ENCODE measurements around the gene ADCY9. TPM values are rescaled to one million over a fixed set of nuclear protein-coding genes. Genes with fewer than 3 reads are reported as not detected.

ADCY9 gene
- total RNA-seq, 2 donors from 2014 or later: 4.1 to 9.4 TPM

DNA sequence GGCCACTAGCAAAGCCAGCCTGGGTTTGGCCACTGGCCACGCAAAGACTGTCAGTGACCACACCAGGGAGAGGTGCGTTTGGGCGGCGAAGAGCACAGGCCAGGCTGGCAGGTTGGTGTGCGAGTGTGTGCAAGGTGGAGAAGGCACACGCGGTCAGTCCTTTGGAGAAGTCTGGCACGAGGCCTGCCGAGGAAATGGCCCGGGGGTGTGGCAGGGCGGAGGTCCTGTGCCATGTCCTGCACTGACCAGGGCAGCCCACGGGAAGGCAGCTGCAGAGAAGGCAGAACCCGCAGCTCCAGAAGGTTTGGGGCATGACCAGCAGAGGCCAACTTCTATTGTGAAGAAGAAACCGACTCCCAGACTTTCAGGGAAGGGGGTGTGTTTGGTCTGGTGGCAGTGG is 90.8 kb downstream of the ADCY9 start:
- ATAC-seq (replicated peaks): no peak

GRCh38 chr16:4021916-4022315 is 94.3 kb downstream of the ADCY9 start:
- no peak for ATAC-seq (replicated peaks)
- H3K27me3 Mint-ChIP-seq: no peaks in the 10 kb centered on the region
- no peak overlapping the region for H3K4me3 Mint-ChIP-seq
- no peaks in the 10 kb centered on the region for H3K9me3 Mint-ChIP-seq
- no peak overlapping the region for H3K27ac Mint-ChIP-seq
- peaks cover 6% of the 10 kb centered on the region for H3K4me1 Mint-ChIP-seq
- no peaks in the 10 kb centered on the region for H3K36me3 Mint-ChIP-seq (ENCODE audit: low read depth)

More for the DNA sequence above, 90.8 kb downstream of the ADCY9 start:
- H3K36me3 Mint-ChIP-seq (ENCODE audit: low read depth): no peaks in the 10 kb centered on the region
- no peaks in the 10 kb centered on the region for H3K9me3 Mint-ChIP-seq
- H3K27me3 Mint-ChIP-seq: no peaks in the 10 kb centered on the region
- no peak overlapping the region for H3K27ac Mint-ChIP-seq
- H3K4me1 Mint-ChIP-seq: no peaks in the 10 kb centered on the region
- no peak overlapping the region for H3K4me3 Mint-ChIP-seq

- no peak overlapping the region for H3K4me3 Mint-ChIP-seq
- H3K27ac Mint-ChIP-seq: no peak overlapping the region
- no peaks in the 10 kb centered on the region for H3K9me3 Mint-ChIP-seq
- no peaks in the 10 kb centered on the region for H3K36me3 Mint-ChIP-seq (ENCODE audit: low read depth)
- H3K4me1 Mint-ChIP-seq: peaks cover 6% of the 10 kb centered on the region
- H3K27me3 Mint-ChIP-seq: no peaks in the 10 kb centered on the region
- no peak for ATAC-seq (replicated peaks)
Measured at GRCh38 chr16:4021070-4021779, 95.0 kb downstream of the ADCY9 start.

DNA sequence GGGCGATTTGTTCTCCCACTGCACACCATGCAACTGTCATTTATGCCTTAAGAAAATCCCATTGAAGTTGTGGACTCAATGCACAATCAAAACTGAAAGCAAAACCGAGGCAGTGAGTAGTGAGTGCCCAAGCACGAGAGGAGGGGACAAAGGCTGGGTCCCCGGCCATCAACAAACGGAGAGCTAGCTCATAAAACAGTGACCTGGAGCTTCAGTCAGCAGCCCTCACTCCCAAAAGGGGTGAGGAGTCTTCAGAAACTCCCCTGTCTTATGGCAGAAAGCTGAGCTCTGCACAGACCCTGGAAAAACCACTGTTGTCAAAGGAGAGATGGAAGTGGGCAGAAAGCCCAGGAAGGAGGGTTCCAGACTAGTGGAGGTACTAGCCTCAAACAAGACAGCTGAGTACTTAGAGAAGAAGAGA is 96.9 kb downstream of the ADCY9 start:
- Mint-ChIP-seq H3K9me3 (no peaks in the 10 kb centered on the region), H3K27me3 (no peaks in the 10 kb centered on the region), H3K4me1 (peaks cover 6% of the 10 kb centered on the region), H3K4me3 (peak overlapping the region; percentile 71), H3K36me3 (ENCODE audit: low read depth) (no peaks in the 10 kb centered on the region), H3K27ac (peak overlapping the region; percentile 90)
- peak; percentile 49 for ATAC-seq (replicated peaks)

DNA sequence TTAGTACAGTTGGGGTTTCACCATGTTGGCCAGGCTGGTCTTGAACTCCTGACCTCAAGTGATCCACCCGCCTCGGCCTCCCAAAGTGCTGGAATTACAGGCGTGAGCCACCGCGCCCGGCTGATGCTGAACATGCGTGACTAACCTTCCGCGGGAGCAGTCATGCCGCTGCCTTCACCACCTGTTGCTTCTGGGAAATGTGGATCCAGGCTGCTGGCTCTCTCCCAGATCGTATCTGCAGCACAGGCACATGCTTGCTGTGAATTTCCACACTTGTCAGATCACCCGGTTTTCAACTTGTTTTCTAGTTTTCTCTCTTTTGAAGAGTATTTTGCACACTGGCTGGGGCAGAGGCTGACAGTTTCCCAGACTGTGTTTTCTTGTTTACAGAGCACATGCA is 97.9 kb downstream of the ADCY9 start:
- Mint-ChIP-seq H3K27ac (no peak overlapping the region), H3K9me3 (no peaks in the 10 kb centered on the region), H3K4me1 (peaks cover 6% of the 10 kb centered on the region), H3K36me3 (ENCODE audit: low read depth) (no peaks in the 10 kb centered on the region), H3K27me3 (no peaks in the 10 kb centered on the region), H3K4me3 (no peak overlapping the region)
- no peak for ATAC-seq (replicated peaks)

GRCh38 chr16:4017807-4018206 is 98.4 kb downstream of the ADCY9 start:
- no peaks in the 10 kb centered on the region for H3K36me3 Mint-ChIP-seq (ENCODE audit: low read depth)
- ATAC-seq (replicated peaks): no peak
- no peak overlapping the region for H3K4me3 Mint-ChIP-seq
- no peaks in the 10 kb centered on the region for H3K27me3 Mint-ChIP-seq
- H3K4me1 Mint-ChIP-seq: peaks cover 6% of the 10 kb centered on the region
- H3K27ac Mint-ChIP-seq: no peak overlapping the region
- no peaks in the 10 kb centered on the region for H3K9me3 Mint-ChIP-seq

- no peak for ATAC-seq (replicated peaks)
- H3K36me3 Mint-ChIP-seq (ENCODE audit: low read depth): no peaks in the 10 kb centered on the region
- H3K9me3 Mint-ChIP-seq: no peaks in the 10 kb centered on the region
- no peak overlapping the region for H3K27ac Mint-ChIP-seq
- no peaks in the 10 kb centered on the region for H3K27me3 Mint-ChIP-seq
- H3K4me3 Mint-ChIP-seq: no peak overlapping the region
- peaks cover 6% of the 10 kb centered on the region for H3K4me1 Mint-ChIP-seq
Measured at GRCh38 chr16:4016658-4017057, 99.6 kb downstream of the ADCY9 start.

DNA sequence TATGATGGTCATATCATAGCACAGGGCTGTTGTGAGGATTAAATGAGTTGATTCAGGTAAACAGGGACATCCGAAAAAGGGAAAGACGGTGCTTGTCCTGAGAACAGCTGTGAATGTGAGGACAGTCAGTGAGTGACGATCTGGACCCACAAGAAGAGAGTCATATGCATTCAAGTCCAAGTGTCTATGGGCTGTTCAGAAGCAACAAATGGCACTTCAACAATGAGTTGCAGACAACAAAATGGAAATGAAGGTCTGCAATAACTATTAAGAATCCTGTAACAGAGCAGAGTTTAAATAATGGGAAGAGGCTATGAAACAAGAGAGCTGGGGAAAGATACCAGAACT is 100.3 kb downstream of the ADCY9 start:
- no peak overlapping the region for H3K4me3 Mint-ChIP-seq
- H3K9me3 Mint-ChIP-seq: no peaks in the 10 kb centered on the region
- no peaks in the 10 kb centered on the region for H3K27me3 Mint-ChIP-seq
- peaks cover 6% of the 10 kb centered on the region for H3K4me1 Mint-ChIP-seq
- H3K27ac Mint-ChIP-seq: no peak overlapping the region
- no peak for ATAC-seq (replicated peaks)
- H3K36me3 Mint-ChIP-seq (ENCODE audit: low read depth): no peaks in the 10 kb centered on the region

DNA sequence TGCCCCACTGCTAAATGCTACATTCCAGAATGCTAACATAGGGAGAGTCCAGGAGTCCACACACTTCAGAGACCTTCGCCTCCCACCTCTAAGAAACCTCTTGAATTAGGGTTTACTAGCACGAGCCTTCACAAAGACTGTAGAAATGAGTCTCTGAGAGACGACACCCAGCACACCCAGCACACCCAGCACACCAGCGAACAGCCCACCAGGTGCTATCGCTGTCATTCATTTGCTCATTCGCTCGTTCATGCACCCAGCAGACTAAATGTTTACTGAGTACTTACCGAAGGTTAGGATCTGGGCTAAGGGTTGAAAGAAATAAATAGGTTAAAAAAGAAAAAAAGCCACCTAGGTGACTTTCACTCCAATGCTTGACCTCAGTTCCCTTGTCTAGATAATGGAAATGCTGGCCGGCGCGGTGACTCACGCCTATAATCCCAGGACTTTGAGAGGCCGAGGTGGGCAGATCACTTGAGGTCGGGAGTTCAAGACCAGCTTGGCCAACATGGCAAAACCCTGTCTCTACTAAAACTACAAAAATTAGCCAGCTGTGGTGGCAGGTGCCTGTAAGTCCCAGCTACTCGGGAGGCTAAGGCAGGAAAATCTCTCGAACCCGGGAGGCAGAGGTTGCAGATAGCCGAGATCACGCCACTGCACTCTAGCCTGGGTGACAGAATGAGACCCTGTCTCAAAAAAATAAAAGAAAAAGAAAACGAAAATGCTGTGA is 100.8 kb downstream of the ADCY9 start:
- Mint-ChIP-seq H3K27me3 (no peaks in the 10 kb centered on the region), H3K36me3 (ENCODE audit: low read depth) (no peaks in the 10 kb centered on the region), H3K4me3 (no peak overlapping the region), H3K4me1 (peaks cover 6% of the 10 kb centered on the region), H3K27ac (no peak overlapping the region), H3K9me3 (no peaks in the 10 kb centered on the region)
- no peak for ATAC-seq (replicated peaks)

DNA sequence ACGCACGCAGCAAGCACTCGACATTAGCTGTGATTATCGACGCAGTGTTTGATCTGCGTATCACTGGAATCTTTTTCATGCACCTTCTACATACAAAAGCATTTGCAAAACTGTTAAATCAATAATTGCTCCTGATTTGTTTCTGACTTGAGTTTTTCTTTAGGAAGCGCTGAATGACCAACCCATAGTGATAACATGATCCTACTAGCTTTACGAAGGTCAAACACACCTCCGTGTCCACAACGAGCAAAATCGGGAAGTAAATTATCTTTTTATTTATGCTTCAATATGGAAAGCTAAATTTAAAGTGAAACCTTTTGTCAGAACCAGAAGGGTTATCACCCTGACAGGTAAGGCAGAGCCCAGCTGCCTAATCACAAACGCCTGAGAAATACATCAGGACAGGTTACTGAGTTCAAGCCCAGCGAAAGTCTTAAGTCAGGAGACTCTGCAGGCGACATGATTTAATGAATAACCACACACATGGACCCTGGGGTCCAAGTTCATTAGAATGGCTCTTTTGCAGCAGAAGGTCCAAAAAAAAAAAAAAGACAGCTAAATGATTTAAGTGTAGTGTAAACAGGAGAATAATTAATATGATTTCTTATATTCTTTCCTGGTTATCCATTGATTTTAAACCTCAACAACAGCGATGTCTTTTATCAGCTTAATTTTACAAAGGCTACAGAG is 104.2 kb downstream of the ADCY9 start:
- Mint-ChIP-seq H3K4me1 (peaks cover 4% of the 10 kb centered on the region), H3K36me3 (ENCODE audit: low read depth) (no peaks in the 10 kb centered on the region), H3K27ac (no peak overlapping the region), H3K4me3 (no peak overlapping the region), H3K9me3 (no peaks in the 10 kb centered on the region), H3K27me3 (no peaks in the 10 kb centered on the region)
- ATAC-seq (replicated peaks): no peak

DNA sequence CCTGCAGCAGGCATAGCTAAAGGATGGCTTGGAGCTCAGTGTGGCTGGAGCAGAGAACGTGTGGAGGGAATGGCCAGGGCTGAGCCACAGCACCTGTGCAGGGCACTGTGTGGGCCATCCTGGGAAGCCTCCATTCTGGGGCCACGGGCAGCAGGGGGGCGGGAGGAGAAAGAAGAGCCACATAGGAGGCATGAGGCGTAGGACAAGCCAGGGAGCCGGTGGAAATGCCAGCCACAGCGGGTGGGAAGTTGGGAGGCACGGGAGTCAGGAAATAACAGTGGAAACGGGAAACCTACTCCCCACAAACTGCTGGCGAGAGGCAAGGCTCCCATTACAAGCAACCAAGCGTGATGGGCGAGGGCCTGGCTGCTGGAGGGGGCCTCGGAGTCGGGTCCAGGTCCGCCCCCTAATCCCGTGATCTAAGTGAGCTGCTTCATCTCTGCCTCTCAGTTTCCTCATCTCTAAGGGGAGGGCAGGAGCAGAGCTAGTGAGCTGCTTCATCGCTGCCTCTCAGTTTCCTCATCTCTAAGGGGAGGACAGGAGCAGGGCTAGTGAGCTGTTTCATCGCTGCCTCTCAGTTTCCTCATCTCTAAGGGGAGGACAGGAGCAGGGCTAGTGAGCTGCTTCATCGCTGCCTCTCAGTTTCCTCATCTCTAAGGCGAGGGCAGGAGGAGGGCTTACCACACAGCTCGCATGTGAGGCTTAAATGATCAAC is 104.9 kb downstream of the ADCY9 start:
- no peaks in the 10 kb centered on the region for H3K27me3 Mint-ChIP-seq
- ATAC-seq (replicated peaks): no peak
- no peak overlapping the region for H3K27ac Mint-ChIP-seq
- H3K9me3 Mint-ChIP-seq: no peaks in the 10 kb centered on the region
- peaks cover 4% of the 10 kb centered on the region for H3K4me1 Mint-ChIP-seq
- H3K4me3 Mint-ChIP-seq: no peak overlapping the region
- H3K36me3 Mint-ChIP-seq (ENCODE audit: low read depth): no peaks in the 10 kb centered on the region

- H3K4me3 Mint-ChIP-seq: no peak overlapping the region
- ATAC-seq (replicated peaks): no peak
- no peaks in the 10 kb centered on the region for H3K27me3 Mint-ChIP-seq
- no peak overlapping the region for H3K27ac Mint-ChIP-seq
- peaks cover 4% of the 10 kb centered on the region for H3K4me1 Mint-ChIP-seq
- no peaks in the 10 kb centered on the region for H3K36me3 Mint-ChIP-seq (ENCODE audit: low read depth)
- H3K9me3 Mint-ChIP-seq: no peaks in the 10 kb centered on the region
Measured at GRCh38 chr16:4010225-4011158, 105.8 kb downstream of the ADCY9 start.

DNA sequence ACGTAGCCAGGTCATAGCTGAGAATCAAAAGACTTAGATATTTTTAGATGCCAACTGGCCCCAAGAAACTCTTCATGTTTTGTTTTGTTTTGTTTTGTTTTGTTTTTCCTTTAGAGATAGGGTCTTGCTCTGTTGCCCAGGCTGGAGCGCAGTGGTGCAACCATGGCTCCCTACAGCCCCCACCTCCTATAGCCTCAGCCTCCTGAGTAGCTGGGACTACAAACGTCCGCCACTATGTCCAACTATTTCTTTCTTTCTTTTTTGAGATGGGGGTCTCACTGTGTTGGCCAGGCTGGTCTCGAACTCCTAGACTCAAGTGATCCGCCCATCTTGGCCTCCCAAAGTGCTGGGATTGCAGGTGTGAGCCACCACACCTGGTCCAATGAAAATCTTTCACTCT is 107.1 kb downstream of the ADCY9 start:
- Mint-ChIP-seq H3K4me1 (peaks cover 4% of the 10 kb centered on the region), H3K27me3 (no peaks in the 10 kb centered on the region), H3K36me3 (ENCODE audit: low read depth) (no peaks in the 10 kb centered on the region), H3K9me3 (no peaks in the 10 kb centered on the region), H3K27ac (no peak overlapping the region), H3K4me3 (no peak overlapping the region)
- no peak for ATAC-seq (replicated peaks)

DNA sequence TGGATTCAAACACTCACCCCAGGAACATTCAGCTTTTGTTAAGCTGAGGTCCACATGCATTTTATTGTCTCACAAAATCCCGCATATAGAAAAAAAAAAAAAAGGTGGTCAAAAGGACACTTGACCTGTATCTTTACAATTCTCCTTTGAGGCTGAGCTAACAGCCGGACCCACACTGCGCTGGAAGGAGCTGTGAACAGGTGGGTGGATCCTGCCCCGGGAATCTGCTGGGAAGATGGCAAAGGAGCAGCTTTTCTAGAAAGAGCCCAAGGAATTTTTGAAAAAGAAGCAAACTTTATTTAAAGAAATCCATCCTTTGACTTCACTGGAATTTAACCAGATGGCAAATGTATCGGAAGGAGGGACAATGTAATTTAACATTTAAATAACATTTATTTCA is 108.1 kb downstream of the ADCY9 start:
- Mint-ChIP-seq H3K4me1 (peaks cover 4% of the 10 kb centered on the region), H3K4me3 (no peak overlapping the region), H3K36me3 (ENCODE audit: low read depth) (peaks cover 5% of the 10 kb centered on the region), H3K27me3 (no peaks in the 10 kb centered on the region), H3K9me3 (no peaks in the 10 kb centered on the region), H3K27ac (no peak overlapping the region)
- ATAC-seq (replicated peaks): no peak

Data from activated T-helper 17 cell treated with anti-CD3 and anti-CD28 coated beads, Interleukin-2, amount 50 U/mL, for 72 hours (primary cell).